ENCODE data around the gene WIPF1.

DNA sequence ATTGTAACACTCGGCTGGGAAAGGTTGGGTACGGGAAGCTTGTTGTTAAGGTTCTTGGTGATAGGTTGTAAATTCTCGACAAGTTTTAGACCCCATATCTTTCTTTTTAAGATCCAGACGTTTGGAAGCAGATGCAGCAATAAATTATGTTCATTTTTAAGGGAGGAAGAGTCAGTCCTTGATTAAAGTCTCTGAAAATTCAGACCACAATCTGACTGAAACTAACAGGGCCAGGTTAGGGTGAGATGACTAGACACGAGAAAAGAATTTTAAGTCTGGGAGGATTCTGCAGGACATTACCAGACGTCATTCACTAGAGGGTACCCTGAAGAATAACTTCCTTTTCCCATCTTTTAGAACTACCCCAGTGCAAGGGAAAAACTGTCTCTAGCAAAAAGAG, 16.1 kb downstream of the WIPF1 start:
- TF ChIP-seq, protein P1, sequence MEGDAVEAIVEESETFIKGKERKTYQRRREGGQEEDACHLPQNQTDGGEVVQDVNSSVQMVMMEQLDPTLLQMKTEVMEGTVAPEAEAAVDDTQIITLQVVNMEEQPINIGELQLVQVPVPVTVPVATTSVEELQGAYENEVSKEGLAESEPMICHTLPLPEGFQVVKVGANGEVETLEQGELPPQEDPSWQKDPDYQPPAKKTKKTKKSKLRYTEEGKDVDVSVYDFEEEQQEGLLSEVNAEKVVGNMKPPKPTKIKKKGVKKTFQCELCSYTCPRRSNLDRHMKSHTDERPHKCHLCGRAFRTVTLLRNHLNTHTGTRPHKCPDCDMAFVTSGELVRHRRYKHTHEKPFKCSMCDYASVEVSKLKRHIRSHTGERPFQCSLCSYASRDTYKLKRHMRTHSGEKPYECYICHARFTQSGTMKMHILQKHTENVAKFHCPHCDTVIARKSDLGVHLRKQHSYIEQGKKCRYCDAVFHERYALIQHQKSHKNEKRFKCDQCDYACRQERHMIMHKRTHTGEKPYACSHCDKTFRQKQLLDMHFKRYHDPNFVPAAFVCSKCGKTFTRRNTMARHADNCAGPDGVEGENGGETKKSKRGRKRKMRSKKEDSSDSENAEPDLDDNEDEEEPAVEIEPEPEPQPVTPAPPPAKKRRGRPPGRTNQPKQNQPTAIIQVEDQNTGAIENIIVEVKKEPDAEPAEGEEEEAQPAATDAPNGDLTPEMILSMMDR (optimal IDR thresholded peaks at IDR 0.05 in 1 of 3, IDR thresholded peaks at IDR 0.05 in 1 of 3, conservative IDR thresholded peaks at IDR 0.05 in 1 of 3; ENCODE audit: extremely low read depth in 1 of 3, insufficient read depth in 2 of 3, low read length in 3 of 3): no peak
- TF ChIP-seq EZH2 (IDR thresholded peaks at IDR 0.05; ENCODE audit: low read length): no peak

All from keratinocyte (primary cell).